OCI-M2 (cell line): ENCODE results near the gene DDX10.
"Not testable (repeated sequence)": the region's sequence is repeated elsewhere in the genome, so short reads cannot be mapped to it uniquely, and the experiment has no call there.

Experiments
- DNase-seq: peaks from one replicate; lab custom pipeline; 2025; ENCODE audit not compliant: unreplicated experiment; lab: John Stamatoyannopoulos, UW

Gene DDX10

DNA sequence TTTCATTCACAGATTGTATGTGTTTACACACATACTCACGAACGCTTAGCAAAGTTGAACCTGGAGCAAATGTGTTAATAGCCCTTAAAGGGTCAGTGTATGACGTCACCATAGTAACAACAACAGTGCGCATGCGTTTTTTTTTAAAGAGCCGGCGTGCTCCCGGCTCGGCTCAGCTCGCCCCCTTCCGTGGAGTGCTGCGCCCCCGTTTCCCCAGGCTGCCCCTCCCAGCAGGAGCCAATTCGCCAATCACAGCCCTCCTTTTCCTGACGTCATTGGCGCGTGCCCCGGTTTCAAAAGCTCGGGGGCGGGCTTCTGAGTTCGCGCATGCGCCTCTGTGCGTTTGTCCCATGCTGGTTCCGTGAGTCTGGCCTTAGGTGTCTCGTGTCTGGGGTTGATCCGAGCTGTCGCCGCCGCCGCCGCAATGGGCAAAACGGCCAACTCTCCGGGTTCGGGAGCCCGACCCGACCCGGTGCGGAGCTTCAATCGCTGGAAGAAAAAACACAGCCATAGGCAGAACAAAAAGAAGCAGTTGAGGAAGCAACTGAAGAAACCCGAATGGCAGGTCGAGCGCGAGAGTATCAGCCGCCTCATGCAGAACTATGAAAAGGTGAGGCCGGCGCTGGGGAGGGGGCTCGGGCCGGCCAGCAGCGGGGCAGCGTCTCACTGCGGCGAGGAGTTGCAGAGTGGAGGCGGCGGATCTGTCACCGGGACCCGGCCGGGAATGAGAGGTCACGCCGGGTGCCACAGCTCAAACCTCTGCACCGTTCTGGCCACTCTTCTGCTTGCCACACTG lies at the start of gene DDX10:
DDX10 (plus strand) TSS at position 340 of the 796 bp plus-strand sequence; CDS start at position 425, 85 bp downstream.
- DNase-seq, result peak; percentile 40

DNA sequence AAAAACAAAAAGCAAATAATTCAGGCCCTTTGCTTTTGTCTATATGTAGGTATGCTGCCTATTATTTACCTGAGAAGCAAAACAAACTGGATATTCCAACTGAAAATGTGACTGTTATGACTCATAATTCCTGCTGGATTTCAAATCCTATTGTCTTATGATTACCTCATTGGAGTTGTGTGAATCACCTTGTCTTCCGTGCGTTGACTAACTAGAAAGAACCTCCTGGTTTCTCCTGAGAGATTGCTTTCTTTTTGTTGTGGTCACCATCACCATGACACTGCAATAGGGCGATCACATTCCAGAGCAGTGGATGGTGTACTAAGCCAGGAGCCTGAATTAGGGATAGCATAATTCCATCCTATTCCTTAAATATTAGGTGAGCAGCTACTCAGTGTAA lies 48.3 kb upstream of the DDX10 start:
- DNase-seq, result no peak

DNA sequence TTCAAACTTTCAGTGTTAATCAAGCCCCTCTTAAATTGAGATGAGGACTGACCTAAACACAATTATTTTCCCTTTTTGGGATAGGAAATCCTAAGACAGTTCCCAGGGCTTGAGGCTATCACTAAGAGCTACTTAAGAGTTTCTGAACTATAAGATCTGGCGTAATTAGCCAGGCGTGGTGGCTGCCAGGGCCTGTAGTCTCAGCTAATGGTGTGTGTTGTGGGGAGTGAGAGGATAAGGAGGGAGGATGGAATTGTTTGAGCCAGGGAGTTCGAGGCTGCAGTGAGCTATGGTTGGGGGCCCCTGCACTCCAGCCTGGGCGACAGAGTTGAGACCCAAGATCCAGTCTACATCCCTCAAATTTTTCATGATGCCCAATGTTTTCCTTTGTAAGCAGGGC lies 47.8 kb upstream of the DDX10 start:
- no peak for DNase-seq

DNA sequence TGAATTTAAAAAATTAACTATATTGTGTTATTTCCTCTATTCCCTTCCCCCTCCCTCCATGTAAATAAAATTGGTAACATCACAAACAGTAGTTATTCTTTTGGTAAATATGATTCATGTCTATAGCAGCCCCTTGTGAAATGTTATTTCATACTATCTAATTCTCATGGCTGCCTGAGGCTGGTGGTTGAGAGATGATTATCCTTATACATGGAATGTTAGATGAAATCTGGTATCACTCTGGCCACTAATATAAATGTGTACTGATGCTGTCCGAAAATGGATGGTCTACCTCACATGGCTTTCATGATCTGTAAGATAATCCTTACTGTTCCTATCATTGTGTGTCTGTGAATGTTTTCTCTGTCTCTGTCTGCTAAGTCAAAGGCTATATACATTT lies 46.3 kb upstream of the DDX10 start:
- no peak for DNase-seq

DNA sequence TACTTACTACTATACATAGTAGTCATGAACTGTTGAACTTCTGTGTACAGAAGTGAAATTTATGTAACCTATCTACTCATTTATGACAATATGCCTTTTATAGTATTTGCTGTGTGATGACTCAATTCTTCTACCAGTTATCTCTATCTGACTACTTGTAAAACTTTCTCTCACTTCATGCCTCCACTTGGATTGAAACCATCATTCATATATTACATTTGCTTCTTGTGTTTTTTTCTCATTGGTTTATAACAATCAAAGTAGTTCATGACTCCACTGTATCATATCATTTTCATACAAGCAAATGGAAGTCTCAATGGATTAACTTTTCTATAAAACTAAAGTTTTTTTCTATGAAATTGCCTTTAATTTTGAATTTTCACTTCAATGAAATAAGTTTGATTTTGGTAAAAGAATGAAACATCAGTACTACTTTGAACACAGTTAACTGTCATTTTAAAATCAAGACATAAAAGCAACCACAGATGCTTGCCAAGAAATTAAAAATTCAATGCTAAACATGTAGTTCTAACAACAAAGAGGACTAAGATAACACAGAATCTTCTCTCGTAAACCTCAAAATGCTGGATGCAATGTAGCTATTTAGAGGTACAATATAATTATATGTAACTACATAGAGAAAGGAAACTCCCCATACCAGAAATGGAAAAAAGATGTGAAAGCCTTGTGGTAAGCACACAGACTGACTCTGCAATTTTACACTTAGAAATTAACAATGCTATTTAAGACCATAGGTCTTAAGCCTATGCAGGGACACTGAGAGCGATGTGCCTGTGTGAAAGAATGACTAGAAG lies 43.7 kb upstream of the DDX10 start:
- no peak for DNase-seq

DNA sequence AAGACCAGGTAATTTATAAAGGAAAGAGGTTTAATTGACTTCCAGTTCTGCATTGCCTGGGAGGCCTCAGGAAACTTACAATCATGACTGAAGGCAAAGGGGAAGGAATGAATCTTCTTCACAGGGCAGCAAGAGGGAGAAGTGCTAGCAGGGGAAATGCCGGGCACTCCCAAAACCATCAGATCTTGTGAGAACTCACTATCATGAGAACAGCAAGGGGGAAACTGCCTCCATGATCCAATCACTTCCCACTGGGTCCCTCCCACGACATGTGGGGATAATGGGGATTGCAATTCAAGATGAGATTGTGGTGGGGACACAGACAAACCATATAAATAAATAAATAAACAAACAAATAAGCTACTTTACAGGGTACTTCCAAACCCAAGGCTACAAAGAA lies 42.5 kb upstream of the DDX10 start:
- DNase-seq, result no peak

DNA sequence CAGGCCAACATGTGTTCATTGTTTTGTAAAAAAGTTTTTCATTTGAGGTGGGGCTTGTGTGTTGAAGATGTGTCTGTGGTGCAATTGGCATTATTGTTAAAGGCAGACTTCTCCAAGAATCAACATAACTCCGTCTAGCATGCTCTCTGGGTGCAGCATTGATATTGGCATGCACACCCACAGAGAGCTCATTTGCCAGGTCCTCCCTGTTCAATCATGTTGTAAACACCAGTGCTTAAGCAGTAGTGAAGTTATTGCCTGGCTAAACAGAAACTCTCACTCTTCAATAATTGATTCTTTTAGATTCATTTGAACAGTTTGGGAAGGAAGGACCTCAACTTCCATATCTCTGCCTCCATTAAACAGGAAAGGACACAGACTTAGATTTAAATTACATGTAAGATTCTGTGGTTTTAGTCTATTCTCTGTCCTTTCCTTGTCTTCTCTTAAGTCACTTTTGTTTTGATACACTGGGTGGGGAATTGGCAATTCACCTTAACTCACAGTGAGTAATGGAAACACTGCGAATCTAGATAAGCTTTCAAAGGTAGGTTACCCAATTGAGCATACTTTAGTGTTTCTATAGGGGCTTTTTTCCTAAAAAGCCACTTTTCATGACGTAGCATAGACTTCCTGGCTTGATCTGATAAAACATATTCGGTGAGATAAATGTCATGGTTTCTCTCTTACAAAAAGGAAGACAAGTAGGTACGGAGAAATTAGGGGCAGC lies 40.5 kb upstream of the DDX10 start:
- DNase-seq, result no peak

DNA sequence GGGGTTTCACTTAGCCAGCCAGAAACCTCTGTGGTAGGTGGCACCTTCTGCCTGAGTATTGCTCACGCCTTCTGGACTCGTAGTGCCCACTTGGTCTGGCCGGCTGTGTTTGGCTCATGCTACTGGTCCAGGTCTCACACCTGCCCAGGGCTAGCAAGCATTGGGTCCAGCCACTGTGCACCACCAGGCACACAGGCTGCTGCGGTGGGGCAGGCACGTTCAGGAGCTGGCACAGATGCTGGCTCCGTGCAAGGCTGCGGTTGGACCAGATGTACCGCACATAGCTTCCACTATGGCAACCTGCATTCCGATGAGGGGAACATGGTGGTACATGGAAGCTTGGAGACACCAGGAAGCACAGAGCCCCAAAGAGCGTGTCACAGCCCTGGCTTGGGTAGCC lies 36.5 kb upstream of the DDX10 start:
- DNase-seq, result no peak

DNA sequence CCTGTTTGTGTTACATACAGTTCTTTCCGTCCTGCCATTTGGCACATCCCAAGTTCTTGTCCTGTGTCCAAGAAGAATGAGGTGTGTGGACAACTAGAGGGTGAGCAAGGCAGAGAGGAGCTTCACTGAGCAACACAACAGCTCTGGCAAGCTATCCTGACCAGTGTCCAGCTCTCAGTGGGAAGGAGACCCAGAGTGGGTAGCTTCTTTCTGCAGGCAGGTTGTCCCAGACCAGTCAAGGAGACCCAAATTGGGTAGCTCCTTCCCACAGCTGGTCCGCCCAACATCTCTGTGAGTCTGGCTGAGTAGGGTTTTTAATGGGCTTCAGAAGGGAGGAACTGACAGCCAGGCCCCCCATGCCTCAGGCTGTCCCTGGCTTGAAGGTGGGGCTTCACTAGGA lies 36.1 kb upstream of the DDX10 start:
- no peak for DNase-seq

DNA sequence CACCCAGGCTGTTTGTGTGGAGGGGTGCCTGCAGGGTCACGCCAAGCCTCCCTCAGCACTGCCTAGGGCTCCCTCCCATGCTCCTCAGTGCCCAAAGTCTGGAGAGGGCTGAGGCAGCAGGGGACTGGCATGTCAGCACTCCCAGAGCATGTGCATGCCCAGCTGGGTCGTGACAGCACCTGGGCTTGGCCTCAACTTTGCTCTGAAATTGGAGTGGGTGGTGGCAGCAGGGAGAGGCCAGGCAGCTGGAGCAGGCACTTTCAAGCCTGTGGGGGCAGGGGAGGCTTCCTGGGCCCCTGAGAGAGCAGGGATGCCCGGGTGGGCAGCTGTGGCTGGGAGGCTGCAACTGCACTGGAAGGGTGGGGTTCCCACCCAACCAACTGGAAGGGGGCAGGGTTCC lies 35.6 kb upstream of the DDX10 start:
- no peak for DNase-seq

DNA sequence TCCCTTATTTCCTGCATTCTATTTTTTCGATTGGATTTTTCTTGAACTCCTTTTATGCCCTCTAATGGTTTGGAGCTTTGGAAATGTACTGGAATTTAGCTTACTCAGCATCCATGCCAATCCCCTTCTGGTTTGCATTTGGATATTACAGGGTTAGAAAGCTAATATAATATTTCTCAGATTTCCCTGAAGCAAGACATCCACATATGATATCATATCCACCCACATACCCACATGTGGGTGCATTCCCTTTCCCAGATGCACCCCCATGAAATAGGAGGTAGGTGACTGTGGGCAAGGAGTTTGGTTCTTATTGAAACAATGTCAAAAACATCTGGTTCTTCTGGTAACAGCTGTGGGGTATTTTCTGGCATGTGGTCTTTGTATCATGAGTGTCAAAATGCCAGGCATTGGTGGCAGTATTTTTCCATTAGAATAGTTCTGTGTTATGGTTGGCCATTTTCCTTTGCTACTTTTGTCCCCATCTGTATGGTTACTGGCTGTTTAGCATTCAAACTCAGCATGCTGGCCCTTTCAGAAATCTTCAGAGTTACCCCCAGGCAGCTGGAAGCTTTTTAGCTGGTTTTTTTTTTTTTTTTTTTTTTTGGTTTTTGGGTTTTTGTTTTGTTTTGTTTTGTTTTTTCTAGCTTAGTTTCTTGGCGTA lies 32.7 kb upstream of the DDX10 start:
- no peak for DNase-seq

DNA sequence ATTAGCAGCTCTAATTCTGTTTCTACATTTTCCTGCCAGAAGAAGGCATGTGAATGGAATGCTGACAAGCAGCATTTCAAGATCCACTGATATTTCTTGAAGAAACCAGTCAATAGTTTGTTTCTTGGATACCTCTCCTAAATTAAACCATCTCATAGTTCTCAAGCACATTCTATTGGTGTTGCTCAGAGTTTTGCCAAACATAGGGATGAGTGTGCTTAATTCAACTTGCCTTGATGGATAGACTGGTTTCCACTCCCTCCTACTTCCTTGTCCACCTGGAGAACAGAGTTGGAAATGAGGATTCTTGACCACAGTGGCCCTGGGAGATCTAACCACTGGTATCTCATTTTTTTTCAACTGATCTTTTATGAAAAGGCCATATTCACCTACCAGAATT lies 29.8 kb upstream of the DDX10 start:
- no peak for DNase-seq

DNA sequence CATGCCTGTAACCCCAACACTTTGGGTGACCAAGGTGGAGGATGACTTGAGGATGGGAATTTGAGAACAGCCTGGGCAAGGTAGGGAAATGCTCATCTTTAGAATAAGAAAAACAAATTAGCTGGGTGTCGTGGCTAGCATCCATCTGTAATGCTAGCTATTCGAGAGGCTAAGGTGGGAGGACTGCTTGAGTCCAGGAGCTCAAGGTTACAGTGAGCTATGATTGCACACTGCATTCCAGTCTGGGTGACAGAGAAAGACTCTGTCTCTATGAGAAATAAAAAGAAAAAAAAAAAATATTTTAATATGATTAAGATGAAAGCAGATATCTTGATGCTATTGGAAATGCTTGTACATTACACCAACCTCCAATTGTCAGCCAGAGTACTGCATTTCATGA lies 28.6 kb upstream of the DDX10 start:
- DNase-seq, result no peak

DNA sequence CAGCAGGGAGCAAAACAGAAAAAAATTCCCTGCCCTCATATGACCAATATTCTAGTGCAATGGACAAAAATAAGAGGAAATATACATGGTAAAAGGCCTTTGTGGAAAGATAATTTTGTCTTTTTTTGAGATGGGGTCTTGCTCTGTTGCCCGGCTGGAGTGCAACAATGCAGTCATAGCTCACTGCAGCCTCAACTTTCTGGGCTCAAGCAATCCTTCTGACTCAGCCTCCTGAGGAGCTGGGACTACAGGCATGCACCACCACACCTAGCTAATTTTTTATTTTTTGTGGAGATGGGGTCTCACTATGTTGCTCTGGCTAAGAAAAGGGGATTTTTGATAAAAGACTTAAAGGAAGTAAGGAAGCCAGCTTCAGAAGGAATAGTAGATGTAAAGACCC lies 25.7 kb upstream of the DDX10 start:
- DNase-seq, result no peak

DNA sequence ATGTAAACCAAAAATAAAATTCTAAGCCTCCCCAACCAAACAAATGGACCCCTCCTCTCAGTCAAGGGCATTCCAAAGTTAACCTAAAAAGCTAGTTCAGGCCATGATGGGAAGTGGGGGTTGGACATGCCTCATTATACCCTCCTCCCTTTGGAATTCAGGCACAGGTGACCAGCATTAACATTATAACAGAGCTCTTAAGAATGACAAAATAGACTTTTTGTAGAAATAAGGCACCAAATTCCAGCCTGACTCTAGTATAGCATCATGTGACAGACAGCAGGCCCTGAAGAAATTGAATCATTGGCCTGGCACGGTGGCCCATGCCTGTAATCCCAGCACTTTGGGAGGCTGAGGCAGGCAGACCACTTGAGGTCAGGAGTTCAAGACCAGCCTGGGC lies 23.1 kb upstream of the DDX10 start:
- not testable (repeated sequence) for DNase-seq

DNA sequence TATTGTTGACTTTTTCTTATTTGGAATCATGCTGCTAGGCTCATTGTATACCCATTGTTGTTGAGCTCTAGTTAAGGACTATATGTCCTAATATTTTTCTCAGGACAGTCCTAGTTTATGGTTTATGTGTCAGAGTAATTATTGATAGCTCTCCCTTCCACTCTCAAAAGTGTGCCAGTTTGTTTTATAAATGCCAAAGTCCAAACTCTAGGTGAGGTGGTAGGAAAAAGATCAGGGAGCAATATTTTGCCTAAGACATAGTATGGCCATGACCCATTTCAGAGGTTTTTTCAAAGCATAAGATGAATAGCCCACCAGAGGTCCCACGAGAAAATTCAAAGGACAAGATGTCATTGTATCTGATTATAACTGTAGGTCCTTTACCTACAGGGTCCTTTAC lies 20.9 kb upstream of the DDX10 start:
- no peak for DNase-seq

DNA sequence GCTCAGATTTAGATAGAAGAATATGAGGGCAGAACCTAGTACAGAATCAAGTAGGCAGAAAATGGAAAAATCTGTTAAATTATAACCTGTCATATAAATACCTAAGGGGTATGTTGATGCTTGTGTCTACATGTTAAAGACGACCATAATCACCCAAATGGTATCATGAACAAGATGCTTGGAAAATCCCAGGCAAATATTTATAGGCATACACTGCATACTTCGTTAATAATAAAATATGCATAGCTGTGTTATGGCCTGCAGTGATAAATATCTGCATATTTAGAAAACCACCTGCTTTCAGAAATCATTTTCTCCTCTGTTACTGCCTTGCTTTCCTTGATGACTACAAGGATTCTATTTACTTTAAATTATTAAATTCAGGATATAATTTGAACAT lies 18.9 kb upstream of the DDX10 start:
- no peak for DNase-seq

DNA sequence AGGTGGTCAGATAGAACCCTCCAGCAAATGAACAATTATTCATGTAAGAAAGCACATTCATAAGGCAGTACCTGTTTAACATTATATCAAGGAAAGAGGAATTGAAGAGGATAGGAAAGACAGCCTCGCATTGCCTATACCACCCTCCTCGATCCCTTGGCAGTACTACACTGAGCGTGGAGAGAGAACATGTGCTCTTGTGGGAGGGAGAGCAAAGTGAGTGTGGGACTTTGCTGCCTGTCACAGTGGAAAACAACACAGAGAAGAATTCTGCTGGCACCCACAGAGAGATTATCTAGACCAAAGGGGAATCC lies 17.5 kb upstream of the DDX10 start:
- no peak for DNase-seq

DNA sequence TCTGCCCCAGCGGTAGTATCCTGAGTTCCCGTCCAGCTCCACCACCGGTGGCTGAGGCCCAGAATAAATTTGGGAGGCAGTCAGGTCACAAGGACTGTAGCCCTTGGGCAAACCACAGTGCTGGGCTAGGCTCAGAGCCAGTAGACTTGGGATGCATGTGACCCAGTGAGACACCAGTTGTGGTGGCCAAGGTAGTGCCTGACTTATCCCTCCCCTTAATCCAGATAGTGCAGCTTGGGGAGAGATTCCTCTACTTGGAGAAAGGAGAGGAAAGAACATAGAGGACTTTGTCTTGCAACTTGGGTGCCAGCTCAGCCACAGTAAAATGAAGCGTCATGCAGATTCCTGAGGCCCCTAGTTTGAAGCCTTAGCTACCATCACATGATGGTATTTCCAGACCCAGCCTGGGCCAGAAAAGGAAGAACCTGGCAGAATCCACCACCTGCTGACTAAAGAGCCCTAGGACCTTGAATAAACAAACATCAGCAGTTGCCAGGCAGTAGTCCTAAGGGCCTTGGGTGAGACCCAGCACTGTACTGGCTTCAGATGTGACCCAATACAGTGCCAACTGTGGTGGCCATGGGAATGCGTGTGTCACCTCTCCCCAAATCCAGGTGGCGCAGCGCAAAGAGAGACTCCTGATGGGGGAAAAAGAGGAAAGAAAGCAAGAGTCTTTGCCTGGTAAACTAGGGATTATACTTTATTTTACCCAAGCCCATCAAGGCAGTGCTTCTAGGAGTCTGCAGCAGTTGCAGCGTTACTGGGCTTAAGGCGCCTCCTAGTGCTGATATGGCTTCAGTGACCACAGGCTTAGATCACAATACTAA lies 17.0 kb upstream of the DDX10 start:
- peak; percentile 9 for DNase-seq

DNA sequence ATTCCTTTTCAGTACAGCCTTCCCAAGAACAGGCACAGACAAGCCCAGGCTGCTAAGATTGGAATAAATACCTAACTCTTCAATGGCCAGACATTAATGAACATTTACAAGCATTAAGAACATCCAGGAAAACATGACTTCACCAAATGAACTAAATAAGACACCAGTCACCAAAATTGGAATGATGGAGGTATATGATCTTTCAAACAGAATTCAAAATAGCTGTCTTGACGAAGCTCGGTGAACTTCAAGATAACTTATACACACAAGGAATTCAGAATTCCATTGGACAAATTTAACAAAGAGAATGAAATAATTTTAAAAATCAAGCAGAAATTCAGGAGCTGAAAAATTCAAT lies 16.4 kb upstream of the DDX10 start:
- no peak for DNase-seq

DNA sequence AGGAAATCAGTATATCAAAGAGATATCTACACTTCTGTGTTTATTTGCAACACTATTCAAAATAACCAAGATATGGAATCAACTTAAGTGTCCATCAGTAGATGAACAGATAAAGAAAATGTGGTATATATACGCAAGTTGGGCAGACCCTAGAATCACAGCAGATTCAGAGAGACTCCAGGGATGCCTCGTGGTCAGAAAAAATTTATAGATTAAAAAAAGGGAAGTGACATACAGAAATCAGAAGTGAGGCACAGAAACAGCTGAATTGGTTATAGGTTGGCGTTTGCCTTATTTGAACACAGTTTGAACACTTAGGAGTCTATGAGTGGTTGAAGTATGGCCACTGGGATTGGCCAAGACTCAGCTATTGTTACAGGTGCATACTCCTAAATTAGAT lies 10.8 kb upstream of the DDX10 start:
- not testable (repeated sequence) for DNase-seq
